D721Med (cell line): Measurements from ENCODE around the gene GRIA4.

ENCODE experiments used
- DNase-seq: peaks from one replicate; pipeline ENCODE4 v3.0.0; 2011; ENCODE audit warnings: low spot score; ENCODE audit not compliant: insufficient read length
- FAIRE-seq: peaks from 2 replicates; lab custom pipeline; 2011; peaks lifted over from hg19 to GRCh38; lab: Jason Lieb, UNC
- TF ChIP-seq, protein P1 (sequence below): IDR thresholded peaks from 2 replicates; pipeline ENCODE4 v1.5.1; 2012; ENCODE audit warnings: mild to moderate bottlenecking, control low read depth; ENCODE audit not compliant: insufficient read depth; ENCODE audit errors: missing control alignments

Gene GRIA4

GRCh38 chr11:105611572-105612441 lies 1.9 kb downstream of the GRIA4 start:
- no peak for FAIRE-seq
- DNase-seq = no peak
- TF ChIP-seq, protein P1, sequence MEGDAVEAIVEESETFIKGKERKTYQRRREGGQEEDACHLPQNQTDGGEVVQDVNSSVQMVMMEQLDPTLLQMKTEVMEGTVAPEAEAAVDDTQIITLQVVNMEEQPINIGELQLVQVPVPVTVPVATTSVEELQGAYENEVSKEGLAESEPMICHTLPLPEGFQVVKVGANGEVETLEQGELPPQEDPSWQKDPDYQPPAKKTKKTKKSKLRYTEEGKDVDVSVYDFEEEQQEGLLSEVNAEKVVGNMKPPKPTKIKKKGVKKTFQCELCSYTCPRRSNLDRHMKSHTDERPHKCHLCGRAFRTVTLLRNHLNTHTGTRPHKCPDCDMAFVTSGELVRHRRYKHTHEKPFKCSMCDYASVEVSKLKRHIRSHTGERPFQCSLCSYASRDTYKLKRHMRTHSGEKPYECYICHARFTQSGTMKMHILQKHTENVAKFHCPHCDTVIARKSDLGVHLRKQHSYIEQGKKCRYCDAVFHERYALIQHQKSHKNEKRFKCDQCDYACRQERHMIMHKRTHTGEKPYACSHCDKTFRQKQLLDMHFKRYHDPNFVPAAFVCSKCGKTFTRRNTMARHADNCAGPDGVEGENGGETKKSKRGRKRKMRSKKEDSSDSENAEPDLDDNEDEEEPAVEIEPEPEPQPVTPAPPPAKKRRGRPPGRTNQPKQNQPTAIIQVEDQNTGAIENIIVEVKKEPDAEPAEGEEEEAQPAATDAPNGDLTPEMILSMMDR = no peak

GRCh38 chr11:105612771-105613170 lies 2.9 kb downstream of the GRIA4 start:
- FAIRE-seq = no peak
- TF ChIP-seq, protein P1 = no peak
- DNase-seq = no peak

- DNase-seq = no peak
- FAIRE-seq = no peak
- TF ChIP-seq, protein P1 = no peak
Observed at GRCh38 chr11:105613183-105613582, 3.3 kb downstream of the GRIA4 start.

DNA sequence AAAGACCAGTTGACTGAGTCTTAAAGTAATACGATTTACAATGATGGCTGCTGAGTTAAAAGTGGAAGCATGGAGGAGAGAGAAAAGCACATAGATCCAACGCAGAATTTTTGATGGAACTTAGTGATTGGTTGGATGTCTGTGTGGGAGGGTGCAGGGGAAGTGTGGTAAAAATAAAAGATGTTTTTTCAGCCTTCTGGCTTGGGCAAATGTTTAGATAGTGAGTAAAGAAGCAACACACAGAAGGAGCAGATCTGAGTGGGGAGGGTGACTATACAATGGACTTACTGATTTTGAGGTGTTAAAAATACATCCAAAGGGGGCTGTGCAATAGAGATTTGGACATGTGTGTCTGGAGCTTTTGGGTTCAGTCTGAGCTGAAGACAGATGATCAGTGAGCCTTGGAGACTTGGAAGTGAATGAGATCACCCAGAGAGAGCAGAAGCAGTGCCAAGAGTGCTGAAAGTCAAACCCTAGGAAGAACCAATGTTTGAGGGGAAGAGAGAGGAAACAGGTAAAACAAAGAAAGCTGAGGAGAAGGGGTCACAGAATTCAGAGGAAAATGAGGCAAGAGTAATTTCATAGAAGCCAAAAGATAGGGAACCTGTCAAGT lies 8.6 kb downstream of the GRIA4 start:
- FAIRE-seq (no peak), DNase-seq (no peak)
- TF ChIP-seq, protein P1 = no peak

GRCh38 chr11:105619556-105619955 lies 9.7 kb downstream of the GRIA4 start:
- no peak for FAIRE-seq
- DNase-seq = no peak
- TF ChIP-seq, protein P1 = no peak

- no peak for DNase-seq
- TF ChIP-seq, protein P1 = no peak
- no peak for FAIRE-seq
Observed at GRCh38 chr11:105622016-105622415, 12.1 kb downstream of the GRIA4 start.

GRCh38 chr11:105632316-105632715 lies 22.4 kb downstream of the GRIA4 start:
- no peak for FAIRE-seq
- TF ChIP-seq, protein P1 = no peak
- DNase-seq = no peak
